ENCODE data around the gene GTF3C1. TPM values are rescaled to one million over a fixed set of nuclear protein-coding genes. Genes with fewer than 3 reads are reported as not detected.

The GTF3C1 gene
- total RNA-seq, 1 donor from 2014 or later: 69.2 TPM

DNA sequence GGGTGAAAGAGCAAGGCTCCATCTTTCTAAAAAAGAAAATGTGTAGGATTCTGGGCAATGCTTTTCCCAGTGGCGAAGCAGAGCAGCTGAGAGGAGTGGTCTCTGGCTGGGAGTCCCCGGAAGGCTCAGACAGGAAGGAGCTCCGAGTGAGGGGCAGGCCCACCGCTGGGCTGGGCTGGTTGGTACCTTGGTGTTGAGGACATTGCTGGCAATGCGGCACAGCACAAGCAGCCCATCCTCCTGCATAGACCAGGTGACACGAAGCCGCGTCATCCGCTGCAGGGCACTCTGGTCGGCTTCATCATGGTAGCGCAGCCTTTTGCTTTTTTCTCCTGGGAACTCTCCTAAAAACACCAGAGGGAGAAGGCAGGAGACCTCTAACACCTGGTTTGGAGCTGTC lies 63.9 kb downstream of the GTF3C1 start:
- H3K27ac Mint-ChIP-seq (ENCODE audit: unreplicated experiment): no peak overlapping the region
- H3K4me1 Mint-ChIP-seq (ENCODE audit: low read depth): no peaks in the 10 kb centered on the region
- no peaks in the 10 kb centered on the region for H3K9me3 Mint-ChIP-seq (ENCODE audit: low read depth)
- TF ChIP-seq, protein P1, sequence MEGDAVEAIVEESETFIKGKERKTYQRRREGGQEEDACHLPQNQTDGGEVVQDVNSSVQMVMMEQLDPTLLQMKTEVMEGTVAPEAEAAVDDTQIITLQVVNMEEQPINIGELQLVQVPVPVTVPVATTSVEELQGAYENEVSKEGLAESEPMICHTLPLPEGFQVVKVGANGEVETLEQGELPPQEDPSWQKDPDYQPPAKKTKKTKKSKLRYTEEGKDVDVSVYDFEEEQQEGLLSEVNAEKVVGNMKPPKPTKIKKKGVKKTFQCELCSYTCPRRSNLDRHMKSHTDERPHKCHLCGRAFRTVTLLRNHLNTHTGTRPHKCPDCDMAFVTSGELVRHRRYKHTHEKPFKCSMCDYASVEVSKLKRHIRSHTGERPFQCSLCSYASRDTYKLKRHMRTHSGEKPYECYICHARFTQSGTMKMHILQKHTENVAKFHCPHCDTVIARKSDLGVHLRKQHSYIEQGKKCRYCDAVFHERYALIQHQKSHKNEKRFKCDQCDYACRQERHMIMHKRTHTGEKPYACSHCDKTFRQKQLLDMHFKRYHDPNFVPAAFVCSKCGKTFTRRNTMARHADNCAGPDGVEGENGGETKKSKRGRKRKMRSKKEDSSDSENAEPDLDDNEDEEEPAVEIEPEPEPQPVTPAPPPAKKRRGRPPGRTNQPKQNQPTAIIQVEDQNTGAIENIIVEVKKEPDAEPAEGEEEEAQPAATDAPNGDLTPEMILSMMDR (IDR thresholded peaks at IDR 0.05): no peak
- peak; percentile 82 for DNase-seq (ENCODE audit: low spot score)
- peaks cover 55% of the 10 kb centered on the region for H3K36me3 Mint-ChIP-seq (ENCODE audit: low read depth)
- H3K27me3 Mint-ChIP-seq (ENCODE audit: low read depth): no peaks in the 10 kb centered on the region
- no peak overlapping the region for H3K4me3 Mint-ChIP-seq (ENCODE audit: unreplicated experiment)

DNA sequence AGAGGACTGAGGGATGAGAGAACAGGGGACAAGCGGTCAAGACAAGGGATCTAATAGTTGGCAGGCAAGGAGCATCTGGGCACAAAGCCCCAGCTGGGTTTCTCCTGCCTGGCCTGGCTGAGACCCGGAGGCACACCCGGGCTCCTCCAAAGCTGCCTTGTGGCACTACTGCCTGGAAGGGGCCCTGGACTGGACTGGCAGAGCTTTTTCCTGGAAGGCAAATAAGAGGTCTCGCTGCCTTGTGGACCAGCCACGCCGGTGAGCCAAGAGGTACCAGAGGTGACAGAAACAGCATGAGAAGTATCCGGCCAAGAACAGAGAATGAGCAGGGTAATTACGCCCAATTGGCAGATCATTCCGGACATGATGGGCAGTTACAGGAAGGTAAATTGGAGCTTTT lies 64.6 kb downstream of the GTF3C1 start:
- Mint-ChIP-seq H3K4me1 (ENCODE audit: low read depth) (no peaks in the 10 kb centered on the region), H3K9me3 (ENCODE audit: low read depth) (no peaks in the 10 kb centered on the region), H3K27ac (ENCODE audit: unreplicated experiment) (no peak overlapping the region), H3K27me3 (ENCODE audit: low read depth) (no peaks in the 10 kb centered on the region), H3K4me3 (ENCODE audit: unreplicated experiment) (no peak overlapping the region), H3K36me3 (ENCODE audit: low read depth) (peaks cover 60% of the 10 kb centered on the region)
- DNase-seq (ENCODE audit: low spot score): peak; percentile 75
- TF ChIP-seq, protein P1 (IDR thresholded peaks at IDR 0.05): no peak

DNA sequence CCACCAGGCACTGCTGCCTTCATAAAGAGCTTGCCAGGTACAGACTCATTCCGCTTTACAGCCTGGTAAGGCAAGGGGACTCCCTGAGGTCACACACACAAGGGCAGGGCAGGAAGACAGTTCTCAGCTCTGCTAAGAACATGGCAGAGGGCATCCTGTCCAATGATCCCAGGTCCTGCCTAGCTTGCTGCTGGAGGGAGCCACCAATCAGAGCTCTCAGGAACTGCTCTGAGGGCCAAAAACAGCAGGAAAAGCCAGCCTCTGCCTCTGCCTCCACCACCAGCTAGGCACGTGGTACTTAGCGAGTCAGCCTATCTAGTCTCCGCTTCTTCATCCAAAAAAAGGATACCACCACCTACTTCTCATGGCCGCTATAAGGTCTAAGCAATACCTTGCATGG lies 66.1 kb downstream of the GTF3C1 start:
- H3K27me3 Mint-ChIP-seq (ENCODE audit: low read depth): no peaks in the 10 kb centered on the region
- H3K4me3 Mint-ChIP-seq (ENCODE audit: unreplicated experiment): no peak overlapping the region
- H3K27ac Mint-ChIP-seq (ENCODE audit: unreplicated experiment): no peak overlapping the region
- H3K9me3 Mint-ChIP-seq (ENCODE audit: low read depth): no peaks in the 10 kb centered on the region
- DNase-seq (ENCODE audit: low spot score): peak; percentile 20
- TF ChIP-seq, protein P1 (IDR thresholded peaks at IDR 0.05): no peak
- no peaks in the 10 kb centered on the region for H3K4me1 Mint-ChIP-seq (ENCODE audit: low read depth)
- peaks cover 55% of the 10 kb centered on the region for H3K36me3 Mint-ChIP-seq (ENCODE audit: low read depth)

DNA sequence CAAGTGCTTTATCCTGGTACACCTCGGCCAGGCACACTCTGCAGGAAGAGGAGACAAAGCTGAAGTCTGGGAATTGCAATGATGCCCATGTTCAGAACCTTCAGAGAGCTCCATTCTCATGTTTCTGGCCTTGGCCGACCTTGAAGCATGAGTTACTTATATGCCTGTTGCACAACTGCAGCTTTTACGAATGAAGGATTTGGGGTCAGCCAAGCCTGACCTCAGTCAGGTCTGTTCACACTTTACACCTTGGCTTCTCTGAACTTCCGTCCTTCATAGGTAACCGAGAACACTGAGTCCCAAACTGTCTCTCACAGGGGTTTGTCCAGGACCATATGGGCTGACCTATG lies 66.7 kb downstream of the GTF3C1 start:
- Mint-ChIP-seq H3K27me3 (ENCODE audit: low read depth) (no peaks in the 10 kb centered on the region), H3K36me3 (ENCODE audit: low read depth) (peaks cover 55% of the 10 kb centered on the region), H3K27ac (ENCODE audit: unreplicated experiment) (no peak overlapping the region), H3K4me3 (ENCODE audit: unreplicated experiment) (no peak overlapping the region), H3K4me1 (ENCODE audit: low read depth) (no peaks in the 10 kb centered on the region), H3K9me3 (ENCODE audit: low read depth) (no peaks in the 10 kb centered on the region)
- DNase-seq (ENCODE audit: low spot score): peak; percentile 24
- TF ChIP-seq, protein P1 (IDR thresholded peaks at IDR 0.05): no peak

DNA sequence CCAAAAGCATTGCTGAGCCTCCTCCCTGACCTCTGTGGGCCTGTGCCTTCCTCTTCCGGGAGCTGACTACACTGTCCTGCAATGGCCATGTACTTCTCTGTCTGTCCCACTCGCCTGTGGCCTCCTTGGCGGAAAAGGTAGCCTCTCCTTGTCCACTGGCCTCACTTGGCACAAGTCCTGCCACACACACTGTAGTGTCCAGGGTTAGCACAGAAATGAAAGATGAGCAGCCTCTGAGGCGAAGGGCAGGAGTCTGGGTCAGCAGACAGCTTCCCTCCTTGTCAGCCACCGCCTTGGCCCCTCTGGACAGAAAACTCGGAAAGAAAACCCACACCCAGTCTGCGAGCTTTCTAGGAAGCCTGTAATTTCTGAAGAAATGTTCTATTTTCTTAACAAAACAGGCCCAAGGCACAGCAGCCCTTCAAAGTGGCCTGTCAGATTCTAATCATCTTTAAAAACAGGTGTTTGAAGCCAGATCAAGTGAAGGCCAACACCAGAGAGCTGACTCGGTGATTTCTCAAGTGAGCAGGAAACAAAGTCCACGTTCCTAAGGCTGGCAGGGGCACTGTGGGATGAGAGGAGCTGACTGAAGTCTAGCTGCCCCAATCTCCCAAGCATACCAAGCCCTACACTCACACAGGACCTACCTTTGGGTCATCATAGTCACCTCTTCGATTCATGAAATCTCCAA lies 67.2 kb downstream of the GTF3C1 start:
- TF ChIP-seq, protein P1 (IDR thresholded peaks at IDR 0.05): no peak
- H3K4me1 Mint-ChIP-seq (ENCODE audit: low read depth): no peaks in the 10 kb centered on the region
- H3K27me3 Mint-ChIP-seq (ENCODE audit: low read depth): no peaks in the 10 kb centered on the region
- peaks cover 53% of the 10 kb centered on the region for H3K36me3 Mint-ChIP-seq (ENCODE audit: low read depth)
- H3K4me3 Mint-ChIP-seq (ENCODE audit: unreplicated experiment): no peak overlapping the region
- DNase-seq (ENCODE audit: low spot score): peak; percentile 44
- no peaks in the 10 kb centered on the region for H3K9me3 Mint-ChIP-seq (ENCODE audit: low read depth)
- no peak overlapping the region for H3K27ac Mint-ChIP-seq (ENCODE audit: unreplicated experiment)

All from chondrocyte (in vitro differentiated cells).